ENCODE data around the gene SGSM2. TPM values are rescaled to one million over a fixed set of nuclear protein-coding genes. Genes with fewer than 3 reads are reported as not detected.

SGSM2 gene
- total RNA-seq, 1 experiment from 2014 or later, result 62.0 TPM

DNA sequence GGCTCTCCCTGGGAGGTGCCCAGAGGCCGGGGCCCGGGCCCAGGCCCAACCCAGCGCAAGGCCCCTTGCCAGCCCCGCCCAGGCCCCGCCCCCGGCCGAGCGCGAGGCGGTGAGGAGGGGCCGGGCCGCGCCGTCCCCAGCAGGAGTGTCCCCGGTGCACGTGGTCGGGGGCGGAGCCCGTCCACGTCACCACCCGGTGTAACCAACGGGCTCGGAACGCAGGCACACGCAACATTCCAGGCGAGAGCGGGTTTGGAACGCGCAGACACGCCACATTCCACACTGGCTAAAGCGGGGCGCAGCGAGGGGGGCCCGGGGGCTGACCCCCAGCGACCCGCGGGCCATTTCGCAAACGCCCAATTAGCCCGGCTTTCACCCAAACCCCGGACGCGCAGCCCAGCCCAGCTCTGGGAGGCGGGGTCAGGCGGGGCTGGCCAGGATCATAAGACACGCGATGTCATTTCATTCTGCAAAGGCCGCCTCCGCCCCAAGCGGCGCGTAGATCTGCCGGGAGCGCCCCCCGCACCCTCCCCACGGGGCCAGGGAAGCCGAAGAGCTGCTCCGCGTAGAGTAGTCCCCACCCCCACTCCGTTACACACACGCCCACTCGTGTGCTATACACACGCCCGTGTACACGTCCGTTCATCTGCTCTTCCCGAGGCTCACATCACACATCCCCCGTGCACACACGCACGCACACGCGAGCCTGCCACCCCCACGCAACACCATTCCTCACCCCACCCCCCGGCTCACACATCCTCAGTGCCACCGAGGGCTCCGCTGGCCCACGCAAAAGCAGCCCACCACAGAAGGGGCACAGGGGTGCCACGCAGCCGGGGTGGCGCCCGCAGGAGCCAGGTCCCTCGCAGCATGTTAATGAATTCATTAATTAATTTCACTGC is 62.5 kb downstream of the SGSM2 start:
- peak overlapping the region; percentile 71 for H2AFZ ChIP-seq
- BruUV-seq (replicated peaks), result TSS peak; percentile 34
- intact Hi-C loops (cut with micrococcal nuclease; ENCODE audit: unreplicated experiment), result loop anchor here (1.0 to 10.0 kb wide), 7 partner anchors 7 to 755 kb away; partner anchors contain the start of genes RILP, SCARF1, SMG6 and SRR
- ChIA-PET POLR2A (ENCODE audit: unreplicated experiment) (interaction anchor here (0.5 to 1.4 kb wide), 11 partner anchors 13 to 1355 kb away, joined by 3 to 20 read pairs (median 3); partner anchors contain the start of gene TSR1), CTCF (interaction anchor here (0.7 to 1.4 kb wide), 2 partner anchors 17 to 48 kb away, joined by 7 to 20 read pairs; no protein-coding TSS in a partner anchor)
- H3K27me3 ChIP-seq (ENCODE audit: insufficient read depth, low read depth), result no peaks in the 10 kb centered on the region
- peak overlapping the region; percentile 96 for H3K4me3 ChIP-seq
- H3K36me3 ChIP-seq (ENCODE audit: low read depth), result no peaks in the 10 kb centered on the region
- peak; percentile 88 to 99 for DNase-seq
- H3K4me1 ChIP-seq (replicated peaks; ENCODE audit: insufficient read depth), result peaks cover 61% of the 10 kb centered on the region
- H3K79me2 ChIP-seq (ENCODE audit: low read depth), result peaks cover 47% of the 10 kb centered on the region
- H3F3A ChIP-seq (ENCODE audit: insufficient read depth, low read depth), result peaks cover 49% of the 10 kb centered on the region
- peak overlapping the region; percentile 96 for H3K27ac ChIP-seq
- H3K9me3 ChIP-seq (ENCODE audit: insufficient read depth, low read depth), result no peaks in the 10 kb centered on the region
- H4K20me1 ChIP-seq (ENCODE audit: insufficient read depth), result peaks cover 19% of the 10 kb centered on the region
- H3K9me2 ChIP-seq (ENCODE audit: insufficient read depth), result no peaks in the 10 kb centered on the region
- H3K4me2 ChIP-seq, result peak overlapping the region; percentile 99
- TF ChIP-seq, protein P1, sequence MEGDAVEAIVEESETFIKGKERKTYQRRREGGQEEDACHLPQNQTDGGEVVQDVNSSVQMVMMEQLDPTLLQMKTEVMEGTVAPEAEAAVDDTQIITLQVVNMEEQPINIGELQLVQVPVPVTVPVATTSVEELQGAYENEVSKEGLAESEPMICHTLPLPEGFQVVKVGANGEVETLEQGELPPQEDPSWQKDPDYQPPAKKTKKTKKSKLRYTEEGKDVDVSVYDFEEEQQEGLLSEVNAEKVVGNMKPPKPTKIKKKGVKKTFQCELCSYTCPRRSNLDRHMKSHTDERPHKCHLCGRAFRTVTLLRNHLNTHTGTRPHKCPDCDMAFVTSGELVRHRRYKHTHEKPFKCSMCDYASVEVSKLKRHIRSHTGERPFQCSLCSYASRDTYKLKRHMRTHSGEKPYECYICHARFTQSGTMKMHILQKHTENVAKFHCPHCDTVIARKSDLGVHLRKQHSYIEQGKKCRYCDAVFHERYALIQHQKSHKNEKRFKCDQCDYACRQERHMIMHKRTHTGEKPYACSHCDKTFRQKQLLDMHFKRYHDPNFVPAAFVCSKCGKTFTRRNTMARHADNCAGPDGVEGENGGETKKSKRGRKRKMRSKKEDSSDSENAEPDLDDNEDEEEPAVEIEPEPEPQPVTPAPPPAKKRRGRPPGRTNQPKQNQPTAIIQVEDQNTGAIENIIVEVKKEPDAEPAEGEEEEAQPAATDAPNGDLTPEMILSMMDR (conservative IDR thresholded peaks at IDR 0.05), result no peak
- TF ChIP-seq EZH2 (IDR thresholded peaks at IDR 0.05; ENCODE audit: low read depth), result no peak

DNA sequence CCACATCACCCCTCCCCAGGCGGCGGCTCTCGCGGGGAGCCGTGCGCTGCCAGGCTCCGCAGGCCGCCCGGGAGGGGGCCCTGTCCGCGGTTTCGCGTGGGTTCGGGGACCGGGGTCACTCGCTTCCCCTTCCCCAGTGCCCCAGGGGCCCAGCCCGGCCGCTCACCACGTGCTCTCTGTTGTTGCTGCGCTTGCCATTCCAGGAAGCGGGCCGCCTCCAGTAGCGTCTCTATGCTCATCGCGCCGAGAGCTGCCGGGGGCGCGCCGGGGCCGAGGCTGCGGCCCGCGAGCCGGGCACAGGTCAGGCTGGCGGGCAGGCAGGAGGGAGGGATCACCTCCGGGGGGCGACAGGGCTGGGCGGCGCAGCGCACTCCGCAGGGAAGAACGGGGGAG is 63.2 kb downstream of the SGSM2 start:
- H3K9me3 ChIP-seq (ENCODE audit: insufficient read depth, low read depth), result no peaks in the 10 kb centered on the region
- peak overlapping the region; percentile 37 for H2AFZ ChIP-seq
- no peaks in the 10 kb centered on the region for H3K36me3 ChIP-seq (ENCODE audit: low read depth)
- no peak for TF ChIP-seq EZH2 (IDR thresholded peaks at IDR 0.05; ENCODE audit: low read depth)
- TF ChIP-seq, protein P1 (conservative IDR thresholded peaks at IDR 0.05), result no peak
- ChIA-PET POLR2A (ENCODE audit: unreplicated experiment) (interaction anchor here (0.6 to 1.4 kb wide), 2 partner anchors 18 to 52 kb away, joined by 3 to 9 read pairs; no protein-coding TSS in a partner anchor), CTCF (interaction anchor here (1.4 to 1.7 kb wide), 2 partner anchors 18 kb away, joined by 4 to 7 read pairs; no protein-coding TSS in a partner anchor)
- peak overlapping the region; percentile 96 for H3K4me3 ChIP-seq
- TSS peak; percentile 20 for BruUV-seq (replicated peaks)
- peak overlapping the region; percentile 99 for H3K4me2 ChIP-seq
- no peaks in the 10 kb centered on the region for H3K27me3 ChIP-seq (ENCODE audit: insufficient read depth, low read depth)
- H4K20me1 ChIP-seq (ENCODE audit: insufficient read depth), result peaks cover 16% of the 10 kb centered on the region
- H3K4me1 ChIP-seq (replicated peaks; ENCODE audit: insufficient read depth), result peaks cover 65% of the 10 kb centered on the region
- no peaks in the 10 kb centered on the region for H3K9me2 ChIP-seq (ENCODE audit: insufficient read depth)
- peaks cover 55% of the 10 kb centered on the region for H3F3A ChIP-seq (ENCODE audit: insufficient read depth, low read depth)
- H3K79me2 ChIP-seq (ENCODE audit: low read depth), result peaks cover 40% of the 10 kb centered on the region
- peak in 1 of 2 experiments; percentile 55 for DNase-seq
- H3K27ac ChIP-seq, result peak overlapping the region; percentile 96
- intact Hi-C loops (cut with micrococcal nuclease; ENCODE audit: unreplicated experiment), result loop anchor here (2.0 to 10.0 kb wide), 6 partner anchors 42 to 756 kb away; partner anchors contain the start of genes RILP, SCARF1, SMG6 and SRR

DNA sequence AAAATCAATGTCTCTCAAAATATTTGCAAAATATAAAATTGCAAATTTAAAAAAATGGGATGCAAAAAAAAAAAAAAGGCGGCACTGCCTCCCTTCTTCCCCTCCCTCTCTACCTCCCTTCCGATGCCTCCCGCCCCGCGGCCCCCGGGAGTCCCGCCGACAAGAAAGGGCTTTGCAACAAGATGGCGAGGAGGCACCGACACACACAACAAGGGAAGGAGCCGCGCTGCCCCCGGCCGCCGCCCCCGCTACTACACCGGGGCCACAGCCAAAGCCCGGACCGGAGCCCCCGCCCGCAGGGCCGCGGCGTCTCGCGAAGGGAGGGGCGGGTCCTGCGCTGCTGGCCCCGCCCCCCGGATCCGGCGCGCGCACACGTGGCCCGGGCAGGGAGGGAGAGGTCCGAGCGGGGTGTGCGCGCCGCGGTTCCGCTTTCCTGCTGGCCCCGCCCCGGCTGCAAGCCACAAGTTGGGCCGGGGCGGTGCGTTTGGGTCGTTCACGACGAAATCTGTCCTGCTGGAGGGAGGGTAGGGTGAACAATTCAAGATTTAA is 63.6 kb downstream of the SGSM2 start, which contains the start of gene MNT:
Gene MNT (minus strand): TSS at position 184 of the 549 bp plus-strand sequence. CDS start 348 bp downstream, outside the sequence.
- peak within 1 kb of the TSS; percentile 99 for H3K4me2 ChIP-seq
- POLR2A ChIA-PET (ENCODE audit: unreplicated experiment), result interaction anchor here (0.6 to 1.0 kb wide), 3 partner anchors 8 to 19 kb away, joined by 3 to 26 read pairs (median 5); no protein-coding TSS in a partner anchor
- H3K79me2 ChIP-seq (ENCODE audit: low read depth), result peaks cover 36% of the 10 kb centered on the region
- H3K27ac ChIP-seq, result peak within 1 kb of the TSS; percentile 96
- no peaks in the 10 kb centered on the region for H3K27me3 ChIP-seq (ENCODE audit: insufficient read depth, low read depth)
- CTCF ChIA-PET, result interaction anchor here (1.7 kb wide), 1 partner anchor 18 kb away, joined by 4 read pairs; no protein-coding TSS in a partner anchor
- intact Hi-C loops (cut with micrococcal nuclease; ENCODE audit: unreplicated experiment), result loop anchor here (1.0 to 10.0 kb wide), 8 partner anchors 9 to 756 kb away; partner anchors contain the start of genes RILP, SCARF1, SMG6 and SRR
- no peaks in the 10 kb centered on the region for H3K36me3 ChIP-seq (ENCODE audit: low read depth)
- H3K4me3 ChIP-seq, result peak within 1 kb of the TSS; percentile 96
- BruUV-seq (replicated peaks), result no TSS peak
- H4K20me1 ChIP-seq (ENCODE audit: insufficient read depth), result peaks cover 13% of the 10 kb centered on the region
- no peak for TF ChIP-seq EZH2 (IDR thresholded peaks at IDR 0.05; ENCODE audit: low read depth)
- TF ChIP-seq, protein P1 (conservative IDR thresholded peaks at IDR 0.05), result no peak
- H3K9me3 ChIP-seq (ENCODE audit: insufficient read depth, low read depth), result no peaks in the 10 kb centered on the region
- peak within 1 kb of the TSS; percentile 77 for H2AFZ ChIP-seq
- peaks cover 58% of the 10 kb centered on the region for H3F3A ChIP-seq (ENCODE audit: insufficient read depth, low read depth)
- H3K9me2 ChIP-seq (ENCODE audit: insufficient read depth), result no peaks in the 10 kb centered on the region
- H3K4me1 ChIP-seq (replicated peaks; ENCODE audit: insufficient read depth), result peaks cover 65% of the 10 kb centered on the region
- peak; percentile 77 to 96 for DNase-seq
